ENCODE data around the gene CFAP54. TPM values are rescaled to one million over a fixed set of nuclear protein-coding genes. Genes with fewer than 3 reads are reported as not detected.

CFAP54 gene
- total and polyA plus RNA-seq, 2 donors (not counting 3 experiments of a cell fraction or from before 2014, with no cell fraction given) = 3.6 to 26.9 TPM

DNA sequence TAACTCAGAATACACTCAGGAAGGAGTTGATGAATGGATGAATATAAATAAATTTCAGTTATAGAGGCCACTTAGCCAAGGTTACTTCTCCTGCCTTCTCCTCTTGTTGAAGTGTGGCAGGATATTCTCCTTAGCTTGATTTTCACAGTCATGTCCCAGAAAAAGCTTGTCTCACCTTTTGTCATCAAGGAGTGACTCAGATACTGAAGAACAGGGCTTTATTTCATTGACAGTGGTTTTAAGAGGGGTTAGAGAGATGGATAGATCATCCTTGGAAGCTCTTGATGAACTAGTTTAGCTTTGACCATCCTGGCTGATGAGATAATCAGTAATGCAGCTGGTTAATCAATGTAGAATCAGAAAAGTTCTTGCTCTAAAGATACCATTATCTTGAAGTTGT lies 35.0 kb upstream of the CFAP54 start:
- dilution Hi-C loops (cut with MboI; ENCODE audit: extremely low pct_ligation_motif_present, low sequenced_read_pairs) (no loop called here), intact Hi-C loops (cut with micrococcal nuclease) (no loop called here)
- no peak for FAIRE-seq
- H3K9me1 ChIP-seq (replicated peaks; ENCODE audit: control insufficient read depth, extremely low read depth, insufficient read depth, low read length) = no peaks in the 10 kb centered on the region
- no peaks in the 10 kb centered on the region for H3K9me3 ChIP-seq (replicated peaks; ENCODE audit: control insufficient read depth, insufficient read depth, low read length)
- no peaks in the 10 kb centered on the region for H4K20me1 ChIP-seq (replicated peaks; ENCODE audit: control insufficient read depth, extremely low read depth, insufficient read depth, low read length)
- BruUV-seq (replicated peaks) = no TSS peak
- no peak overlapping the region for H3K4me3 ChIP-seq (replicated peaks in 1 of 3; ENCODE audit: insufficient read depth in 1 of 3, low read depth in 1 of 3, low read length in 3 of 3)
- H3K4me2 ChIP-seq (ENCODE audit: insufficient read depth, low read length) = no peak overlapping the region
- H3K27ac ChIP-seq (ENCODE audit: insufficient read depth, low read depth, low read length) = no peak overlapping the region
- no peak for DNase-seq (ENCODE audit: low read depth, low spot score)
- H3K79me2 ChIP-seq (ENCODE audit: control insufficient read depth, insufficient read depth, low read length) = peaks cover 22% of the 10 kb centered on the region
- H2AFZ ChIP-seq (ENCODE audit: low read depth, low read length) = no peak overlapping the region
- POLR2A ChIA-PET = interaction anchor here (0.7 to 1.4 kb wide), 2 partner anchors 16 to 54 kb away, joined by 3 to 4 read pairs; partner anchors contain the start of gene CDK17
- peaks cover 12% of the 10 kb centered on the region for H3K4me1 ChIP-seq (ENCODE audit: control insufficient read depth, extremely low read depth, insufficient read depth, low read length)
- no peaks in the 10 kb centered on the region for H3K36me3 ChIP-seq (ENCODE audit: control insufficient read depth in 2 of 2, extremely low read depth in 1 of 2, insufficient read depth in 2 of 2, low read length in 2 of 2)
- TF ChIP-seq MYC (IDR thresholded peaks at IDR 0.05; ENCODE audit: low read depth, low read length) = no peak
- no peak for TF ChIP-seq JUN (IDR thresholded peaks at IDR 0.05; ENCODE audit: borderline replicate concordance, insufficient read depth, insufficient read length, low read depth)
- TF ChIP-seq EZH2 (IDR thresholded peaks at IDR 0.05; ENCODE audit: borderline replicate concordance, low read depth, low read length, severe bottlenecking) = no peak
- TF ChIP-seq, protein P1, sequence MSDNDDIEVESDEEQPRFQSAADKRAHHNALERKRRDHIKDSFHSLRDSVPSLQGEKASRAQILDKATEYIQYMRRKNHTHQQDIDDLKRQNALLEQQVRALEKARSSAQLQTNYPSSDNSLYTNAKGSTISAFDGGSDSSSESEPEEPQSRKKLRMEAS (IDR thresholded peaks at IDR 0.05; ENCODE audit: insufficient read depth, insufficient read length) = no peak
- TF ChIP-seq POLR2A (IDR thresholded peaks at IDR 0.05; ENCODE audit: low read depth, low read length) = no peak
- no peak for TF ChIP-seq POLR2AphosphoS5 (IDR thresholded peaks at IDR 0.05; ENCODE audit: insufficient read depth, low read depth, low read length)
- no peak for TF ChIP-seq FOS (IDR thresholded peaks at IDR 0.05; ENCODE audit: borderline replicate concordance, insufficient read depth, low read length)
- TF ChIP-seq, protein P2, sequence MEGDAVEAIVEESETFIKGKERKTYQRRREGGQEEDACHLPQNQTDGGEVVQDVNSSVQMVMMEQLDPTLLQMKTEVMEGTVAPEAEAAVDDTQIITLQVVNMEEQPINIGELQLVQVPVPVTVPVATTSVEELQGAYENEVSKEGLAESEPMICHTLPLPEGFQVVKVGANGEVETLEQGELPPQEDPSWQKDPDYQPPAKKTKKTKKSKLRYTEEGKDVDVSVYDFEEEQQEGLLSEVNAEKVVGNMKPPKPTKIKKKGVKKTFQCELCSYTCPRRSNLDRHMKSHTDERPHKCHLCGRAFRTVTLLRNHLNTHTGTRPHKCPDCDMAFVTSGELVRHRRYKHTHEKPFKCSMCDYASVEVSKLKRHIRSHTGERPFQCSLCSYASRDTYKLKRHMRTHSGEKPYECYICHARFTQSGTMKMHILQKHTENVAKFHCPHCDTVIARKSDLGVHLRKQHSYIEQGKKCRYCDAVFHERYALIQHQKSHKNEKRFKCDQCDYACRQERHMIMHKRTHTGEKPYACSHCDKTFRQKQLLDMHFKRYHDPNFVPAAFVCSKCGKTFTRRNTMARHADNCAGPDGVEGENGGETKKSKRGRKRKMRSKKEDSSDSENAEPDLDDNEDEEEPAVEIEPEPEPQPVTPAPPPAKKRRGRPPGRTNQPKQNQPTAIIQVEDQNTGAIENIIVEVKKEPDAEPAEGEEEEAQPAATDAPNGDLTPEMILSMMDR (IDR thresholded peaks at IDR 0.05; ENCODE audit: extremely low read depth in 1 of 2, insufficient read depth in 1 of 2, low read depth in 1 of 2, low read length in 2 of 2) = no peak
- no peak for TF ChIP-seq GATA2 (IDR thresholded peaks at IDR 0.05; ENCODE audit: insufficient read depth, insufficient read length, low read depth, low read length)
- CTCF ChIA-PET = interaction anchor here (1.1 to 1.7 kb wide), 4 partner anchors 13 to 68 kb away, joined by 3 to 6 read pairs (median 4); partner anchors contain the start of gene CFAP54
- H3K9ac ChIP-seq (replicated peaks; ENCODE audit: extremely low read depth, insufficient read depth, low read length) = no peak overlapping the region
- H3K27me3 ChIP-seq (ENCODE audit: control insufficient read depth in 2 of 2, insufficient read depth in 2 of 2, low read length in 2 of 2) = no peaks in the 10 kb centered on the region

Data from endothelial cell of umbilical vein (primary cell).